ENCODE measurements around the gene AMIGO3. TPM values are rescaled to one million over a fixed set of nuclear protein-coding genes. Genes with fewer than 3 reads are reported as not detected.

The AMIGO3 gene
- total RNA-seq, 1 donor, result 3.8 TPM

GRCh38 chr3:49733551-49733950, 14.1 kb upstream of the AMIGO3 start:
- no peak overlapping the region for H3K4me3 ChIP-seq (ENCODE audit: low read length)
- peaks cover 12% of the 10 kb centered on the region for H3K4me1 ChIP-seq (ENCODE audit: insufficient read depth, low read length)
- H3K9me3 ChIP-seq (ENCODE audit: low read depth, low read length), result no peaks in the 10 kb centered on the region
- no peaks in the 10 kb centered on the region for H3K27me3 ChIP-seq (ENCODE audit: insufficient read depth, low read length)

GRCh38 chr3:49732597-49732996, 13.1 kb upstream of the AMIGO3 start:
- Histone ChIP-seq H3K9me3 (ENCODE audit: low read depth, low read length) (no peaks in the 10 kb centered on the region), H3K4me1 (ENCODE audit: insufficient read depth, low read length) (peaks cover 12% of the 10 kb centered on the region), H3K27me3 (ENCODE audit: insufficient read depth, low read length) (no peaks in the 10 kb centered on the region), H3K4me3 (ENCODE audit: low read length) (no peak overlapping the region)

- Histone ChIP-seq H3K4me1 (ENCODE audit: insufficient read depth, low read length) (peaks cover 14% of the 10 kb centered on the region), H3K27me3 (ENCODE audit: insufficient read depth, low read length) (no peaks in the 10 kb centered on the region), H3K4me3 (ENCODE audit: low read length) (no peak overlapping the region), H3K9me3 (ENCODE audit: low read depth, low read length) (no peaks in the 10 kb centered on the region)
Observed at GRCh38 chr3:49729966-49730609, 10.6 kb upstream of the AMIGO3 start.

GRCh38 chr3:49727924-49728361, 8.5 kb upstream of the AMIGO3 start:
- Histone ChIP-seq H3K27me3 (ENCODE audit: insufficient read depth, low read length) (no peaks in the 10 kb centered on the region), H3K4me3 (ENCODE audit: low read length) (no peak overlapping the region), H3K4me1 (ENCODE audit: insufficient read depth, low read length) (peaks cover 18% of the 10 kb centered on the region), H3K9me3 (ENCODE audit: low read depth, low read length) (no peaks in the 10 kb centered on the region)

- Histone ChIP-seq H3K27me3 (ENCODE audit: insufficient read depth, low read length) (no peaks in the 10 kb centered on the region), H3K4me1 (ENCODE audit: insufficient read depth, low read length) (peaks cover 24% of the 10 kb centered on the region), H3K4me3 (ENCODE audit: low read length) (no peak overlapping the region), H3K9me3 (ENCODE audit: low read depth, low read length) (no peaks in the 10 kb centered on the region)
Observed at GRCh38 chr3:49727154-49727923, 7.9 kb upstream of the AMIGO3 start.

- Histone ChIP-seq H3K4me3 (ENCODE audit: low read length) (no peak overlapping the region), H3K27me3 (ENCODE audit: insufficient read depth, low read length) (no peaks in the 10 kb centered on the region), H3K9me3 (ENCODE audit: low read depth, low read length) (no peaks in the 10 kb centered on the region), H3K4me1 (ENCODE audit: insufficient read depth, low read length) (peaks cover 25% of the 10 kb centered on the region)
Observed at GRCh38 chr3:49725906-49726681, 6.6 kb upstream of the AMIGO3 start.

GRCh38 chr3:49724586-49724985, 5.1 kb upstream of the AMIGO3 start:
- Histone ChIP-seq H3K27me3 (ENCODE audit: insufficient read depth, low read length) (no peaks in the 10 kb centered on the region), H3K4me1 (ENCODE audit: insufficient read depth, low read length) (peaks cover 25% of the 10 kb centered on the region), H3K9me3 (ENCODE audit: low read depth, low read length) (no peaks in the 10 kb centered on the region), H3K4me3 (ENCODE audit: low read length) (peak overlapping the region; percentile 91)

GRCh38 chr3:49723628-49724551, 4.4 kb upstream of the AMIGO3 start, which contains the start of gene GMPPB:
Gene GMPPB (minus strand): TSS chr3:49723951. CDS start chr3:49723726, 225 bp downstream.
- H3K4me1 ChIP-seq (ENCODE audit: insufficient read depth, low read length), result peaks cover 29% of the 10 kb centered on the region
- H3K9me3 ChIP-seq (ENCODE audit: low read depth, low read length), result no peaks in the 10 kb centered on the region
- H3K27me3 ChIP-seq (ENCODE audit: insufficient read depth, low read length), result no peaks in the 10 kb centered on the region
- peak within 1 kb of the TSS; percentile 91 for H3K4me3 ChIP-seq (ENCODE audit: low read length)

- no peaks in the 10 kb centered on the region for H3K9me3 ChIP-seq (ENCODE audit: low read depth, low read length)
- peaks cover 35% of the 10 kb centered on the region for H3K4me1 ChIP-seq (ENCODE audit: insufficient read depth, low read length)
- H3K27me3 ChIP-seq (ENCODE audit: insufficient read depth, low read length), result no peaks in the 10 kb centered on the region
- H3K4me3 ChIP-seq (ENCODE audit: low read length), result peak overlapping the region; percentile 91
Observed at GRCh38 chr3:49723296-49723627, 3.8 kb upstream of the AMIGO3 start.

- peak overlapping the region; percentile 91 for H3K4me3 ChIP-seq (ENCODE audit: low read length)
- H3K9me3 ChIP-seq (ENCODE audit: low read depth, low read length), result no peaks in the 10 kb centered on the region
- peaks cover 36% of the 10 kb centered on the region for H3K4me1 ChIP-seq (ENCODE audit: insufficient read depth, low read length)
- no peaks in the 10 kb centered on the region for H3K27me3 ChIP-seq (ENCODE audit: insufficient read depth, low read length)
Observed at GRCh38 chr3:49722896-49723295, 3.4 kb upstream of the AMIGO3 start.

- Histone ChIP-seq H3K4me3 (ENCODE audit: low read length) (no peak overlapping the region), H3K4me1 (ENCODE audit: insufficient read depth, low read length) (peaks cover 36% of the 10 kb centered on the region), H3K27me3 (ENCODE audit: insufficient read depth, low read length) (no peaks in the 10 kb centered on the region), H3K9me3 (ENCODE audit: low read depth, low read length) (no peaks in the 10 kb centered on the region)
Observed at GRCh38 chr3:49721896-49722781, 2.7 kb upstream of the AMIGO3 start.

GRCh38 chr3:49721596-49721895, 2.1 kb upstream of the AMIGO3 start:
- Histone ChIP-seq H3K9me3 (ENCODE audit: low read depth, low read length) (no peaks in the 10 kb centered on the region), H3K4me3 (ENCODE audit: low read length) (no peak overlapping the region), H3K27me3 (ENCODE audit: insufficient read depth, low read length) (no peaks in the 10 kb centered on the region), H3K4me1 (ENCODE audit: insufficient read depth, low read length) (peaks cover 36% of the 10 kb centered on the region)

GRCh38 chr3:49720855-49721595, 1.5 kb upstream of the AMIGO3 start:
- Histone ChIP-seq H3K9me3 (ENCODE audit: low read depth, low read length) (no peaks in the 10 kb centered on the region), H3K4me1 (ENCODE audit: insufficient read depth, low read length) (peaks cover 36% of the 10 kb centered on the region), H3K27me3 (ENCODE audit: insufficient read depth, low read length) (no peaks in the 10 kb centered on the region), H3K4me3 (ENCODE audit: low read length) (no peak overlapping the region)
